GM19238 (cell line): ENCODE data around the gene VWA8.
"Not testable (repeated sequence)": the region's sequence is repeated elsewhere in the genome, so short reads cannot be mapped to it uniquely, and the experiment has no call there.

Source experiments
- DNase-seq: peaks from one replicate; pipeline ENCODE4 v3.0.0; 2011; ENCODE audit warnings: low spot score; ENCODE audit not compliant: insufficient read length

The VWA8 gene

DNA sequence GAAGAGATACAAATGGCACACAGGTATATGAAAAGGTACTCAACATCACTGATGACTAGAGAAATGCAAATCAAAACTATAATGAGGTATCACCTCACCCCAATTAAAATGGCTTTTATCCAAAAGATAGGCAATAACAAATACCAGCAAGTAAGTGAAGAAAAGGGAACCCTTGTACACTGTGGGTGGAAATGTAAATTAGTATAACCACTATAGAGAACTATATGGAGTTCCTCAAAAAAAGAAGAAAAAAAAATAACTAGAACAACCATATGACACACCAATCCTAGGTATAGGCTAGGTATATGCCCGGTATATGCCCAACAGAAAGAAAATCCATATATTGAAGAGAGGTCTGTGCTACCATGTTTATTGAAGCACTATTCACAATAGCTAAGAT is 150.9 kb downstream of the VWA8 start:
- no peak for DNase-seq

- DNase-seq, result not testable (repeated sequence)
Observed at GRCh38 chr13:41803445-41803735, 157.5 kb downstream of the VWA8 start.

- DNase-seq, result no peak
Observed at GRCh38 chr13:41802684-41803444, 158.0 kb downstream of the VWA8 start.

- no peak for DNase-seq
Observed at GRCh38 chr13:41802043-41802683, 158.7 kb downstream of the VWA8 start.

DNA sequence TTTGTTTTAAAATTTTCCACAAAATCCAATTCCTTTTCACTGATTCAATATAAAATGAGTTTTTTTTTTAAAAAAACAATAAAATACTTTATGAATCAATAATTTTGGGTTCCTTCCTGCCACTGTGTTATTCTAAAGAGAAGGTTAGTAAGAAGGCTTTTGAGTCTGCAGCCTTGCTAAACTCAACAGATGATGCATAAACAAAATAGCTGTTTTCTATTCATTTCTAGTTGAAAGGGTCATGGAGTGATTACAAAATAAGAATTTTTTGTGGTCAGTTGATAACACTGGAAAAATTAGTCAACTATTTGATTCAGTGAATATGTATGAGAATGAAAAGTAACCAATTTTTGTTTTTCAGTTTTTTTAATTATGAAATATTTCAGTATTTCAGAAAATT is 169.9 kb downstream of the VWA8 start:
- no peak for DNase-seq

- no peak for DNase-seq
Observed at GRCh38 chr13:41788552-41788951, 172.4 kb downstream of the VWA8 start.

GRCh38 chr13:41785402-41786172 is 175.3 kb downstream of the VWA8 start:
- no peak for DNase-seq

DNA sequence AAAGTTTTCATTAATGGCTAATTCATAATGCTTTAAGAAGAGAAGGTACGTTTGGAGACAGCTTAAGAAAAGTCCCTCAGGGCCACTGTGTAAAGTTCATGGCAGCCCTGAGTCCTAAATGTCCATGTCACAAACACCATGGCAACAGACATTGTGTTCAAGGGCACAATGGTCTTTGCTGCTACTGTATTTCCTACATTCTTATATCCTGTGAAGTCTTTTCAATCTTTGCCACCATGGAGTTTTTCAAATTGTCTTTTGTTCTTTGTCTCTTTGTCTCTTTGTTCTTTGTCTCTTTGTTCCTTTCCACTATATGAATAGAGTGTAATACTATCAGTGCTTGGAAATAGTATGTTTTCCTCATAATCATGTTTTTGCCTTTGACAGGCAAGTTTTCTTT is 178.8 kb downstream of the VWA8 start:
- no peak for DNase-seq

GRCh38 chr13:41780715-41781706 is 179.9 kb downstream of the VWA8 start:
- DNase-seq, result no peak

DNA sequence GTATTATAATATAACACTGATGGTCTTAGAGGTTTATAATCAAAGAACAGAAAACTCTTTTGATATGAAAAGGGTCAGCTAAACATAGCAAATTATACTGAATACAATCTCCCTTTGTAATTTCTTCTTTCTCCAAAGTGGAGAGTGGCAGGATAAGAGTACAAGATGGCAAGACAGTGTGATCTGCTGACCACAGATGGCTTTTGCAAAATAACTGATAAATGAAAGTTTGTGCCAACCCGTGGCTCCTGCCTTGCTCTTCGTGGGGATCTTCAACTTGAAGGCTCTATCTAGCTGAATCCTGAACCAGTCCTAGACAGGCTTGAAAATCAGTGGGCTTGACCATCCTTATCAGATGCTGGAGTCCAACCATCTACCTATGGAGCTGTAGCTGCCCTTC is 185.7 kb downstream of the VWA8 start:
- no peak for DNase-seq

- DNase-seq, result no peak
Observed at GRCh38 chr13:41774605-41775218, 186.2 kb downstream of the VWA8 start.

DNA sequence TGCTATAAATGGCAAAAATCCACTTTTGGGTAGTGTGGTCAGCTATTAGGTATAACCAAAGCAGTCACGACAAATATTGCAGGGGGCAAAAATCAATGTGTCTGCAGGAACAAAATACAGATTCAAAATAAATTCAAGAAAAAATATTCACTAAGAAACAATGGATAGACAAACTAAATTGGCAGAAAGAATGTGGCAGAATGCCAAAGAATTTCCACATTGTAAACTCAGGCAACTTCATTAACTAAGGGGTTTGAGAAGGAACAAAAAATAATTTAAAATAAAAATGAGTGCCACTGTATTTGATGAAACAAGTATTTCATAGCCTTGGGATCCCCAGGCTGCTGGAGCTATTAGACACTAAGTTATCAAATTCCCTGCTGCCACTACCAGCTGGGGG is 193.1 kb downstream of the VWA8 start:
- no peak for DNase-seq

DNA sequence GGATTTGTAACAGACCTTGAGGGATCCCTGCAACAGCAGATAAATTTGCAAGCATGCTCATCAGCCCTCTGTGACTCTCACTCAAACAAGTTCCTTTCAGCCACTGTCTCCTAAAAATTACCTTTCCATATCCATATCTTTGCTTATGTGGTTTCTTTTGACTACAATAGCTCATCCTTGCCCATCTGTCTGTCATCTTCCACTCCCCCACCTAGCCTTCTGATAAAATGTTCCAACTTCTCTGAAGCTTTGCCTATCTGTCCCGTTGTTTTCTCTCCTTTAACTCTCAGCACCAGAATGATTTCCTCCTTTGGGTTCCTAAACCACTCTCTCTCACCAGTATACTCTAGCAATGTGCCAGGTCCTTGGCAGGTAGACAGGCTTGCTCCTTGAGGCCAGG is 194.5 kb downstream of the VWA8 start:
- no peak for DNase-seq

DNA sequence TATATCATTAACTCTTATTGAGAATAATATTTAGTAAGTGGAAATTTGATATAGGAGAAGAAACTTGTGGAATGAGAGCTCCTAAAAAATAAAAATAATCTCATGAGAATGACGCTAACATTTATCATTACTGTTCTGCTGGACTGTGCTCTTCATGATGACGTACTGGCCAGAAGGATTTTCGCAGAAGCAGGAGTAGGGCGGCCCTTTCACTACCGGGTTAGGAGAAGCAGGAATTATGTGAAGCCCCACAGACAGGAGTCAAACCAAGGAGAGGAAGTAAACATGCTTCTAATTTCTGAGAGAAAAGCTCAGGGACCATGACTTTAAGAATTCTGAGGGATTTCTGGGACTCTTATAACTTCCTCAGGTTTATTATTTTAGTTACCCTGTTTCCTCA is 195.1 kb downstream of the VWA8 start:
- no peak for DNase-seq

GRCh38 chr13:41765020-41765419 is 195.9 kb downstream of the VWA8 start:
- no peak for DNase-seq

DNA sequence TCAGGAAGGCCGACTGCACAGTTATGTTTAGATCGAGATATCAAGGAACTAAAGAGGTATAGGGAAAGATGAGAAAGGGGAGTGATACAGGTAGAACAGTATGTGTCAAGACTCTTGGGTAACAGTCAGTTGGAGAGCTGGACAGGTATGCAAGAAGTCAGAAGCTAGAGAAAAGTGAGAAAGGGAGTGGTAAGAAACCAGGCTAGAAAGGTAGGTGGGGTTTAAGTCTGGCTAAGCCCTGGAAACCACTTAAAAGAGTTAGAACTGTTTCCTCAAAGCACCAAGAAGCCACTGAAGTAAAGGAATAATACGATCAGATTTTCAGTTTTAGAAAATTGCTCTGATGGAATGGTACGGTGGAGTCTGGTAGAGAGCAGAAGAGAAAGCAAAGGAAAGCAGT is 196.4 kb downstream of the VWA8 start:
- DNase-seq, result no peak

GRCh38 chr13:41763782-41764181 is 197.1 kb downstream of the VWA8 start:
- no peak for DNase-seq

DNA sequence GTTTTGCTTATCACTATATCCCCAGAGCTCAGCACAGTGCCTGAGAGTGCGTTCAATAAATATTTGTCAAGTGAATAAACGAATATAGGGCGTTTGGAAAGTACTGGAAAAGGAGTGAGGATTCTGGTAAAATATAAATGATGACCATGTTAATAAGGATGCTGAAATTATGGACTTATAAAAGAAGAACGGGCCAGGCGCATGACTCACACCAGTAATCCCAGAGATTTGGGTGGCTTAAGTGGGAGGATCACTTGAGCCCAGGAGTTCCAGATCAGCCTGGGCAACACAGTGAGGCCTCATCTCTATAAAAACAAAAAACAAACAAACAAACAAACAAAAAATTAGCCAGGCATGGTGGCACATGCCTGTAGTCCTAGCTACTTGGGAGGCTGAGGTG is 198.1 kb downstream of the VWA8 start:
- no peak for DNase-seq

DNA sequence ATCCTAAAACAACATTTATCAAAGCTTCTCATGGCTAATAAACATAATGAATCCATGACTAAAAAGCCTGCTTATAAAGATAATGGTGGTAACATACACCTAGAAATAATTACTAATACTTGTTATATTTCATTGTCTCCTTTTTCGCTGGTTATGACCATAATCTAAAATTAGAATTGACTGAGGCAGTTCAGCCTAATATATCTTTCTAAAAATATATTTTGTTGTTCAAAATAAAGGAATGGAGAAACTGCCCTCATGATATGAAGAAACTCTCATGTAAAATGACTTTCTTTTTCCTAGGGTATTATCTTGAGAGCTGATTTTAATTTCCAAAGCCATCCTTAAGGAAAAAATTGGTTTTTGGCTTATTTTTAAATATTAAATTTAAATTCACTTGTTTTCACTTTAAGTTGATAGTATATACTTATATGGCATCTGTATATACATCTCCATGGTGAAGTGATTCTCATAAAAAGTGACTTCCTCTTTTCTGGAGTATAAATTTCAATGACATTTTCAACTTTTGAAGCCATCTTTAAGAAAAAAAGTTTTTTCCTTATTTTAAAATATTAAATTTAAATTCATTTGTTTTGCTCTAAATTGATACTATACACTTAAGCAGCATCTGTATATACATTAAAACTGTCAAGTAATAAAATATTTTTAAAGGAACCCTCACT is 204.6 kb downstream of the VWA8 start:
- no peak for DNase-seq

- no peak for DNase-seq
Observed at GRCh38 chr13:41751734-41752445, 209.0 kb downstream of the VWA8 start.
